Measurements from ENCODE around the gene KIF23. TPM values are rescaled to one million over a fixed set of nuclear protein-coding genes. Genes with fewer than 3 reads are reported as not detected.

KIF23 gene
- total RNA-seq, 2 experiments from 2014 or later, result 41.6 to 45.0 TPM

DNA sequence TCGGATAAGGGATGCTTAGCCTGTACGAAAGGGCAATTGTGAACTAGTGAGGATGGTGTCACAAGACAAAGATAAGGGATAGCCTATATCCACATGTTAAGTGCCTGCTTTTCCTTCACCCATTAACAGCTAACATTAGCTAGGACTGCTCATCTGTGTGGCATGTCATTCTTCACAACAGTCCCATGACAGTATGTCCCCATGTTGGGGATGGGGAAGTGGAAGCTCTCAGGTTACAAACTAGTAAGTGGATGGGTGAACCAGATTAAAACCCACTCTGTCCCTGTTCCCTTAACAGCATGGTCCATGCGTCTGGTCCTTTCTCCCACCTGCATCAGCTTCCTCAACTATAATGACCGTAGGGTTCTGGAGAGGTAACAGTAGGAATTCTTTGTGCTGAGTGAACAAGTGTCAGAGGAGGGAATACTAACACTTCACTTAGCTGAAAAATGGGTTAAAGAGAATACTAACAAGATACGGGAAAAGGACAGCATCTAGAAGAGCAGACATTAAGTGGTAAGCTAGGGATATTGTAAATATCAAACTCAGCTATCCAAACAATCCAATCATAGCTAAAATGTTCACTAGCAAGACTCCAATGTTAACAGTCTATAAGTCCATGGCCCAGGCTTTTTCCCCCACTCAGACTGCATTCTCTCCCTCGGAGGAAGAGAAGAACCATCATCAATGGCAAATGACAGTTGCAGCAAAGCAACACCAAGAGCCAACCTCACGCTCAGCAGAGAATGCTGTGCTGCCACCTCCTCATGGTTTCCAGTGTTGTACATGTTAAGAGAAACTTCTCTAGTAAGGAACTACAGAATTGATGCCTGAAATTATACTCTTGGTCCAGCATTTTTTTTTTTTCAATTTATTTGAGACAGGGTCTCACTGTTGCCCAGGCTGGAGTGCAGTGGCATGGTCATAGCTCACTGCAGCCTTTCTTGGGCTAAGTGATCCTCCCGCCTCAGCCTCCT, 43.4 kb downstream of the KIF23 start:
- CTCF ChIA-PET, result interaction anchor here (0.7 to 1.4 kb wide), 2 partner anchors 12 to 204 kb away, joined by 4 read pairs; no protein-coding TSS in a partner anchor

DNA sequence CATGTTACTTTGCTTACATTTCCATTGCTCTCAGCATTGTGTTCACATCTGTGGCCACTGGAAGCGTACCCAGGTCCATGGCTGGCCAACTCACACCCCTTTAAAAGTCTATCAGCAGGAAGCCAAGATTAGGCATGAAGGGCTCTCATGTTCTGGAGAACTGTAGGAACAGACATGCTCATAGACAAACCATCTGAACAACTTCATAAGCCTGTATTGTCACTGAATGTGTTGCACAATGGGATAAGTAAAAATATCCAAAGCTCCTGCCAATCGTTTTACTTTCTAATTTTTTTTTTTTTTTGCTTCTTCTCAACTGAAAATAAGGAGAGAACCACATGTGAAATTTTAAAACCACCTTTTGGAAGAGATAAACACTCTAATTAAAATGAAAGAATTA, 44.9 kb downstream of the KIF23 start:
- ChIA-PET POLR2A (no interaction called here), CTCF (interaction anchor here (0.8 kb wide), 1 partner anchor 10 kb away, joined by 4 read pairs; no protein-coding TSS in a partner anchor)

More for the DNA sequence above, 43.4 kb downstream of the KIF23 start:
- POLR2A ChIA-PET, result no interaction called here

DNA sequence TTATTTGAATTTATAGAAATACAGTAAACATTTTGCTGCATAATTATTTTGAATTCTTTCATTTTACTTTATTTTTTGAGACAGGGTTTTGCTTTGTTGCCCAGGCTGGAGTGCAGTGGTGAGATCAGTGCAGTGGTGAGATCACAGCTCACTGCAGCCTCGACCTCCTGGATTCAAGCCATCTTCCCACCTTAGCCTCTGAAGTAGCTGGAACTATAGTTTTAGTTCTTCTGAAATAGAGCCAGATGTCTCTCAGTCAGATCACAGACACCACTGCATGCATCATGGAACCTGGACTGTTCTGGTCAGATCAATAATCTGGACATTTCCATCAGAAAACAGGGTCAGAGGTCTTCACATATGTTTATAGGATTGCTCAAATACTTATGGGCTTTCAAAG, 46.3 kb downstream of the KIF23 start:
- CTCF ChIA-PET, result no interaction called here
- POLR2A ChIA-PET, result no interaction called here

DNA sequence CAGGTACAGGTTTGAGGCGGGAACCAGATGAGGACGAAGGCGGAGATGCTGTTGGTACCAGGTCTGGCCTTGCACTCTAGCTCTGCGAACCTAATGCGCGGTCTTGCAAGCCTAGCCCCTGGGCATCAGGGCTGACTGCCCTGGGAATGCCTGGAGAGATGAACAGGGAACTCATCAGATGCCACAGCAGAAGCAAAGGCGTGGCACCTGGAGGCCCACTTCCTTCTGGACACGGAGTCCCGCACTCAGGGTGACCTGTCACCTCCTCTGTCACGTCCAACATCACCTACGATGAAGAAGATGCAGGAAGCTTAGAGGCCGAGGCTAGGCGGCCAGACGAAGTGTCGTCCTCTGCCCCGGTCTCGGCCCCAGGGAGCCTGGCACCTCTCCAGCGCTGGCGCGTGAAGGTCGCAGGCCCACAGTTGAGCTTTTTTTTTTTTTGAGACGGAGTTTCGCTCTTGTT, 47.9 kb downstream of the KIF23 start:
- POLR2A ChIA-PET, result interaction anchor here (1.2 to 2.4 kb wide), 2 partner anchors 9 to 48 kb away, joined by 3 to 55 read pairs; partner anchors contain the start of genes KIF23 and RPLP1
- CTCF ChIA-PET, result interaction anchor here (1.0 to 2.5 kb wide), 3 partner anchors 9 to 22 kb away, joined by 4 to 31 read pairs (median 4); partner anchors contain the start of gene RPLP1

DNA sequence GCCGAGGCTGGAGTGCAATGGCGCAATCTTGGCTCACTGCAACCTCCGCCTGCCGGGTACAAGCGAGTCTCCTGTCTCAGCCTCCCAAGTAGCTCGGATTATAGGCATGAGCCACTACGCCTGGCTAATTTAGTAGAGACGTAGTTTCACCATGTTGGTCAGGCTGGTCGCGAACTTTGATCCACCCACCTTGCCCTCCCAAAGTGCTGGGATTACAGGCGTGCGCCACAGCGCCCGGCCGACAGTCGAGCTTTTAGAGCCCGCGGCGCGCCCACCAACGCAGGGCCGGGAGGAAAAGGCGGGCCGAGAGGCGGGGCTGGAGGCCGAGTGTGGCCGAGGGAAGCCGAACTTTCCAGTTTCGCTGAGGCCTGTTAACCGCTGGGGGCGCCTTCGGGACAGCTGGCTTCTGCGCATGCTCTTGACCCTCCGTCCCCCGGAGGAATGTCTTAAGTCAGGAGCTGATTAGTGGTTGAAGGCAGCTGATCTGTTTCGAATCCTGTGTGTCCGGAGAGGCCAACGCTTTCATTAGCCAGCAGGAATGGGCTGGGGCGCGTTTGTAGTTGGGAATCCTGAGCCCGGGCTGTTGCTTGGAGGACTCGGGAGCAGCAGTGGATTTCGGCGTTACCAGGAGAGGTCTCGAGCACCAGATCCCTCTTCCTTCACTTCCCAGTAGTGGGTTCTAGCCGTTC, 48.5 kb downstream of the KIF23 start:
- POLR2A ChIA-PET, result interaction anchor here (1.2 to 2.4 kb wide), 2 partner anchors 10 to 49 kb away, joined by 3 to 55 read pairs; partner anchors contain the start of genes KIF23 and RPLP1
- CTCF ChIA-PET, result interaction anchor here (0.7 to 2.5 kb wide), 6 partner anchors 10 to 635 kb away, joined by 3 to 31 read pairs (median 4); partner anchors contain the start of genes RPLP1 and TLE3

DNA sequence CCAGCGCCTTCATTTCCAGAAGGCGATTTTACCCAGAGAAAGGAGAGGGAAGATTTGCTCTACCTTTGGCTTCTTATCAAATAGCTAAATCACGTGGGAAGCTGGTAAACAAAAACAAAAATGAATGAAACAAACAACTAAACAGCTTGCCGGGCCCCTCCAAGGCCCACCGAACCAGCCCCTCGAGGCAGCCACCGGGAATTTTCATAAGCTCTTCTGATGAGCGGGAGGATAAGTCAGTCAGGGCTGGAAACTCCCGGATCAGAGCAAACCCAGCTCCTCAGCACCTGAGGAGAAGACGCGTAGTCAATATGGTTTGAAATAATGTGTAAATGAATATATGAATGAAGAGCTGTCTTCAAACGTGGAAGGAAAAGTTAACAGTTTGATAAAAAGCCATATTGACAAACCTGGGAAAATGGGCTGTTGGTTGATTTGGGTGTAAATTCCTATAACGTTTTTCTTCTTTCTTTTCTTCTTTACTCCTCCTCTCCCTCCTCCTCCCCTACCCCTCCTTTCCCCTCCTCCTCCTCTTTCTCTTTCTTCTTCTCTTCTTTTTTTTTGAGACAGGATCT, 49.1 kb downstream of the KIF23 start:
- ChIA-PET CTCF (interaction anchor here (0.7 to 2.5 kb wide), 6 partner anchors 10 to 634 kb away, joined by 3 to 31 read pairs (median 4); partner anchors contain the start of genes RPLP1 and TLE3), POLR2A (interaction anchor here (0.5 to 2.4 kb wide), 3 partner anchors 10 to 49 kb away, joined by 3 to 55 read pairs (median 4); partner anchors contain the start of genes KIF23 and RPLP1)

DNA sequence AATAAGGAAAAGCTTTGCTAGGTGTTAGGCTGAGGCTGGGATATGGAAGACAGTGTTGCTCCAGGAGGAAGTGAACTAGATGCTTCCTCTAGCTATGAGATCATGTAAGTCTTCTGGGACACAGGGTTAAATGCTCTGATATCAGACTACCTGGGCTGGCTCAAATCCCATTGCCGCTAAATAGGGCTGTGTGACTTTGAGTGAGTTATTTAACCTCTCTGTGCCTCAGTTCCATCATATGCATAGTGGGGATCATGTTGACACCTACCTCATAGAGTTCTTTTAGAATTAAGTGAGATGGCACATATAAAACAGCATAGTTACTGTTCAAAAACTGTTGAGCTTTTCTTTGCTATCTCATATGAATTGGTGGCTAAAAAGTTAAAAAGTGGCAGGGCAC, 51.1 kb downstream of the KIF23 start:
- ChIA-PET POLR2A (no interaction called here), CTCF (interaction anchor here (0.7 to 0.8 kb wide), 2 partner anchors 10 to 12 kb away, joined by 3 to 4 read pairs; partner anchors contain the start of gene RPLP1)

DNA sequence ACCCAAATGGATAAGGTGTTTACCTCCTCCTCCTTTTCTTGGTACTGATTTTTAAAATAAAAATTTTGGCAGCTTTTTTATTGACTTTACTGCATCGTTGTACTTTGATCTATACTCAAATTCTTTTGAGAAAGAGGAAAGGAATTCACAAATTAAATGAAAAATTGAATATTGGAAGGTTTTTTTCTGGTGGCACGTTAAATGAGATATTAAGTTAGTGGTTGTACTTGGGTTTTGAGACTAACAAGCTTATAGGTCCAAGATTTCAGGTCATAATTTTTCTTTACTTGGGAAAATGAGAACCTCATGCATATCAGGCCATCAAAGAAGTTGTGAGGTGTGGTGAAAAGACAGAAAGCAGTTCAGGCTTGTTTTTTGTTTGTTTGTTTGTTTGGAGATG, 52.6 kb downstream of the KIF23 start:
- ChIA-PET CTCF (interaction anchor here (0.9 to 2.2 kb wide), 3 partner anchors 11 to 53 kb away, joined by 3 to 8 read pairs (median 4); partner anchors contain the start of gene KIF23), POLR2A (interaction anchor here (1.3 kb wide), 1 partner anchor 14 kb away, joined by 4 read pairs; the partner anchor contains the start of gene RPLP1)

DNA sequence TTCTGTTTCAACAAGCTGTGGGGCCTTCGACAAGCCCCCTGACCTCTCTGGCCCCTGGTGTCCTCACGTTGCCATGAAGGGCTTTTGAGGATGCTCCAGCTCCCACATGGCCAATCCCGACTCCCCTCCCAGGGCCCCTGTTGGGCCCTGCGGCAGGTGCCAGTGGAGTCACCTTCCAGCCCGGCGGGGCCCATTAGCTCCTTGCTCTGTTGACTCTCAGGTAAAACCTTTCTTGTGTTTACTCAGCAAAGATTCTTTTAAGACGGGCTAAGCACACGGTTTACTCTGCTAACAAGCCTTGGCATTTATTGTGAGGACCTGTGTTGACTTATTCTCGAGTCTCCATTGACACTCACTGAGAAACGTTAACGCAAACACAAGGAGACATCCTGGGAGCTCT, 53.5 kb downstream of the KIF23 start:
- ChIA-PET POLR2A (interaction anchor here (0.8 to 2.3 kb wide), 3 partner anchors 14 to 1013 kb away, joined by 3 to 31 read pairs (median 3); partner anchors contain the start of gene RPLP1), CTCF (interaction anchor here (0.8 to 2.2 kb wide), 8 partner anchors 10 to 251 kb away, joined by 3 to 8 read pairs (median 4); partner anchors contain the start of genes KIF23 and RPLP1)

DNA sequence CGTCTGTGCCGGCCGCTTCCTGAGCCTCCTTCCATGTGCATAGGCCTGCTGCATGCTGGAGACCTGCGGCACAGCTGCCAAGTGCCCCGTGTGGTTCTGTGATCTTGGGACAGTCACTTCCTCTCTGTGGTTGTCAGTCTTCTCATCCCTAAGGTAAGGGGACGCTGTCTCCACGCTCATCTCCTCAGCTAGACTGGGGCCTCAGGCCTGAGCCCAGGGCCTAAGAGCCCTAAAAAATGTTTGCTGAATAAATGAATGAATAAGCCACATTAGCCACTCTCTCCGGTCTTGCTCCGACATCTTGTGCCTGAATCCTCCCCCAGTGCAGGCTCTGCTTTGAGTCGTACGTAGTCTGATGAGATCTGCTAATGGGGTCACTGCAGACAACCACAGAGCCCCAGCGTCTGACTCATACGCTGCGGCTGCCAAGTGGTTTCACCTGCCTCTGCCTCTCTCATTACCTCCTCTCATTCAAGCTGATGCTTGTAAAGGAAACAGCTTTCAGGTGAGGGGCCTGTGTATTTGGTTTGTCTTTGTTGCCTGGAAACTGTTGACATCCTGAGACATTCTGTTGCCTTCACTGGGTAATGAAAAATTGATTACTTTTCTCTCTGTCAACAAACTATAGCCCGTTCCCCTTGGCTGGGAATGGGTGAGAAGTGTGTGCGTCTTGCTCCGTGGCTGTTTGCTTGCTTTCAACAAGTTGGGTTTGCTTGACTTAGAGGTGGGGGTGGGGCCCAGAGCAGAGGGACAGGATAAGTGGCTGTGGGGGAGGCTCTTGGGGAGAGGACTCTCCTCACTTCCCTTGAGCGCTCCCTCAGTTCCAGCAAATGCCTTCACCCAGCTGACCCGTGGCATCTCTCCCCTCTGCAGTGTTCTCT, 54.3 kb downstream of the KIF23 start:
- CTCF ChIA-PET, result interaction anchor here (0.8 to 2.2 kb wide), 11 partner anchors 9 to 250 kb away, joined by 3 to 12 read pairs (median 4); partner anchors contain the start of gene RPLP1
- POLR2A ChIA-PET, result interaction anchor here (0.8 to 2.3 kb wide), 4 partner anchors 15 to 1012 kb away, joined by 3 to 31 read pairs (median 3); partner anchors contain the start of gene RPLP1

DNA sequence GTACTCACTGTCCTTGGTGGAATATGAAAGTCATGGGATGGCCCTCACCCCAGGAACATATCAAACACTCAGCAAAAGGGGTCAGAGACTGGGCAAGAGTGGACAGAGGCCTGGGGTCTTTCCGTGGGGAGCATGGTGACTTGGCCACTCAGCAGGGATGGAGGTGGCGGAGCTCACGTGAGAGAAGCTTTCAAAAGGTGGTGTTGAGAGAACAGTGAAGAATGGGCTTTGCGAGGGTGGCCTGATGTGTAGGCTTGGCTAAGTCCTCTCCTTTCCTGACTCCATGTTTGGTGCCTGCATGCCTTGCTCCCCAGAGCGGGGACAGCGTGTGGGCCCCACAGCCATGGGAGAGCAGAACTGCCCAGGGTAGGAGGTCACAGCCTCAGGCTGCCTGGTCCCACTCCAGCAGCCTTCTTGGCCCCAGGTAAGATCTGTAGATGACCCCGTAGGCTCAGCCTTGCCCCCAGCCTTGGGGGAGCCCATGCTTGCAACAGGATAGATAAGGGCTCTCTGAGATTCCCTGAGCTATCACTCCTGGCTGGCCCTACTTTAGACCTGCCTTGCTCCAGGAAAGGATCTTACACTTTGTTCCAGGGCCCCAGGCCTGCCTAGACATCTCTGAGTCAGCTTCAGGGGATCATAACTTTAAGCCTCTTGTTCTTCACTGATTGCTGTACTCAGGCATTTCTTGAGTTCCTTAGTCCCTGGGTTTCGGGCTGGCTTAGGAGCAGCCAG, 55.5 kb downstream of the KIF23 start:
- POLR2A ChIA-PET, result interaction anchor here (1.5 to 2.3 kb wide), 2 partner anchors 16 to 630 kb away, joined by 3 to 31 read pairs; partner anchors contain the start of gene RPLP1
- CTCF ChIA-PET, result interaction anchor here (0.6 to 1.5 kb wide), 5 partner anchors 8 to 62 kb away, joined by 3 to 12 read pairs (median 4); no protein-coding TSS in a partner anchor

DNA sequence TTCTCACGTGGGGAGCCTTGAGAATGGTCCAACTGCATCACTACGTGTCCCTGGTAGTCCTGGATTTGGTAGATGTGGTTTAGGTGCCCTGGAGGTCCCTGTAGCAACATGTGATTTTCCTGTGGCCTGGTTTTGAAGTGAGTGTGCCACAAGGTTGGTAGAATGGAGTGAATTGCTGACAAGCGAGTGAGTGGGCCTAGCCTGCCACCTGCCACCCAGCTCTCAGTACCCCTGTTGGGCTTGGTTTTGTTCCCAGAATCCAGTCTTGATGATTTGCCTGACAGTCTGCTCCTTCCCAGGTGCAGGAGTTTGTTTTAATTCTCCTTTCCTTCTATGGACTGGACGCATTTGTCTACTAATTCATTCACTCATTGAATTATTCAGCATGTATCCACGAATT, 57.9 kb downstream of the KIF23 start:
- ChIA-PET POLR2A (no interaction called here), CTCF (interaction anchor here (1.0 kb wide), 1 partner anchor 624 kb away, joined by 3 read pairs; no protein-coding TSS in a partner anchor)

DNA sequence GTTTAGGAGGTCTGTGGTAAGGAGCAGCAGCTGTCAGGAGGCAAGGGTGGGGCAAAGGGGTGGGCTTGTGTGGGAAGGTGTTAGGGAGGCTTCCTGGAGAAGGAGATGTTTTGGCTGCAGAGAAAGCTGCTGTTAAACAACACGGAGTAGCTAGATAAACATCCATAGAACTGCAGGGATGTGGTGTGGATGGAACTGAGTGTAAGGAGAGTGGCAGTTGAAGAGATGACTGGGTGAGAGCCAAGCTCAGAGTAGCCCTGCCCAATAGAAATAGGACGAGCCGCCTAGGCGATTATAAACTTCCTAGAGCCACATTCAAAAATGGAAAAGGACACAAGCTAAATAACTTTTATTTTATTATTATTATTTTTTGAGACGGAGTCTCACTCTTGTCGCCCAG, 58.4 kb downstream of the KIF23 start:
- POLR2A ChIA-PET, result no interaction called here
- CTCF ChIA-PET, result interaction anchor here (1.0 kb wide), 1 partner anchor 623 kb away, joined by 3 read pairs; no protein-coding TSS in a partner anchor

DNA sequence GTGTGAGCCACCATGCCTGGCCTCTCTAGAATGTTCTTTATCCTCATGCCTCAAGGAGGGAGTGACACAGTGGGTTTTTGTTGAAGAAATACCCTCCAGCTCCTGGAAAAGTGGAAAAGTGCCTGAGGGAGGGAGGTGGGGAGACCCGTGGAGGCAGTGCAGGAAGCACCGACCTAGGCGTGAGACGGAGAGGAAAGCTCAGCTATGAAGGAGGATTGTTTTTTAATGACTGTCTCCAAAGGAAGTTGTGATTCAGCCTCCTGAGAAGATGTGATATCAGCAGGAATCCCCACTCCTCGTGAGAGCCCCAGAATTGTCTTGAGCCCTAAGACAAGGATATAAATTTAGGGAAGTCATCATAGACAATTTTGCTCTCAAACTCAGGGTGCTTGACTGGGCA, 60.1 kb downstream of the KIF23 start:
- POLR2A ChIA-PET, result no interaction called here
- CTCF ChIA-PET, result interaction anchor here (1.5 kb wide), 1 partner anchor 9 kb away, joined by 3 read pairs; no protein-coding TSS in a partner anchor

DNA sequence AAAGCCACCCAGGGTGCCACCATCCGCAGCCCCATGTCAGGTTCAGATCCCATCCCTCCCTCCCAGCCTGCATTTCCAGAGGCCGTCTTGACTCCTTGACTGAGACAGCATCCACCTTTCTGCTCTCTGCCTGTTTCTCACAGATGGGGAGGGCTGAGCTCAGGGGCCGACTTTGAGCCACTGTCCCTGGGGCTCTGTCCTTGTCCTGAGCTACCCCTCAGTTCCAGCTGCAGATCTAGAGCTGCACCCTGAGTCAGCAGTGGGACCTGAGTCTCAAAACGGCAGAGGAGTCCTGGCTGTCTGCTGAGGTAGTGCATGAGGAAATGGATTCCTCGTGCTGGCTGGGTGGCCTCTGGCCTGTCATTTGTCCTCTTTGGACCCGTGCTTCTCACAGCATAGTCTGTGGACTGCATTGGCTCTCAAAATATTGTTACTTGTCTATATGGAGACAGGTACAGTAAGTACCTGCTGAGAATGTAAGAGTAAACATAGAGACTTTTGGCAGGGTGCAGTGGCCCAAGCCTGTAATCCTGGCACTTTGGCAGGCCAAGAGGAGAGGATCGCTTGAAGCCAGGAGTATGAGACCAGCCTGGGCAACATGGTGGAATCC, 60.8 kb downstream of the KIF23 start:
- ChIA-PET CTCF (interaction anchor here (1.0 to 1.5 kb wide), 4 partner anchors 10 to 189 kb away, joined by 3 to 5 read pairs (median 4); no protein-coding TSS in a partner anchor), POLR2A (no interaction called here)

DNA sequence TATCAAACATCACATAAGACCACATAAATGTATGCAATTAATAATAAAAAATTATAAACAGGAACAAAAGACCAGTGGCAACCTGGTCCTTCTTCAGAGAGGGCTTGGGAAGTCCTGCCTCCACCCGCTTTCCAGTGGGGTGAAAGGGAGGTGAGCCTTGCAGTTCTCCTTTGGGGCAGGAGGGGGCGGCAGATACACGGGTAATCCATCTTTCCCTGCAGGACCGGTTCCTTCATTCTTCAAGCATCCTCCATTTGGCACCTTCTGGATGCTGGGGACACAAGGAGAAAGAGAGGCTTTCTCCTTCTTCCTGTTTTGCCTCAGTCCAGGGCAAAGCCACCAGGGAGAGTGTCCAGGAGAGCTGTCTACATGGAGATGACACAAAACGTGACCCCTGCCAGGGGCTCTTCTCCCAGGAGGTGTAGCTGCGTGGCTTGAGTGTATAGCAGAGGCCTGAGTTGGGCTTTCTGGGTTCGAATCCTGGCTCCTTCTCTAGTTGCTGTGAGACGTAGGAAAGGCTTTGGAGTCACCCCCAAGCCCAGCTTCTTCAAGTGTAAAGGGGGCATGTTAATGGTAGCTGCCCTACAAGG, 61.7 kb downstream of the KIF23 start:
- CTCF ChIA-PET, result interaction anchor here (0.7 to 1.6 kb wide), 14 partner anchors 11 to 1247 kb away, joined by 3 to 6 read pairs (median 3); no protein-coding TSS in a partner anchor
- POLR2A ChIA-PET, result no interaction called here

Data from activated CD8-positive, alpha-beta memory T cell treated with anti-CD3 and anti-CD28 coated beads for 36 hours (primary cell).